HepG2 (cell line): Measurements from ENCODE around the gene SGCD. TPM values are rescaled to one million over a fixed set of nuclear protein-coding genes. Genes with fewer than 3 reads are reported as not detected.

ENCODE experiments used
- ATAC-seq: fragments of 200-7000 bp; cut with Tn5 transposase; 3 replicates; pipeline ENCODE4 v1.9.1; 2020; ENCODE audit warnings: mild to moderate bottlenecking, moderate library complexity
- BruUV-seq: library from RNA; stranded (reverse); fragments of 400-500 nt; replicated peaks from 2 replicates; lab custom pipeline; 2021; lab: Mats Ljungman, UMichigan
- CTCF ChIA-PET: fragments of 300-600 bp; formaldehyde crosslinking; extraction: SDS; loops from one replicate; lab custom pipeline; 2021; ENCODE audit warnings: low total read pairs, inconsistent platforms, low intra/inter-chr PET ratio; lab: Yijun Ruan, JAX
- POLR2A ChIA-PET: fragments of 350-600 bp; sonication (Branson Sonifier 250); formaldehyde crosslinking; loops from one replicate; lab custom pipeline; 2020; ENCODE audit warnings: antibody characterized with exemption, inconsistent platforms; lab: Yijun Ruan, JAX
- DNase-seq: peaks from one replicate; pipeline ENCODE4 v3.0.0-alpha.2; 2015; ENCODE audit warnings: low spot score
- FAIRE-seq: peaks from 3 replicates; lab custom pipeline; 2011; peaks lifted over from hg19 to GRCh38; lab: Jason Lieb, UNC
- H2AFZ ChIP-seq: one replicate; pipeline ENCODE4 v1.6.1; 2011; ENCODE audit warnings: low read length, inconsistent platforms
- H3K27ac ChIP-seq: fragments of 300-600 bp; 3 replicates; pipeline ENCODE4 v1.8.0; 2011; ENCODE audit warnings: mixed run types, mild to moderate bottlenecking, mixed read lengths, low read length, inconsistent platforms; ENCODE audit not compliant: insufficient read depth; ENCODE audit errors: extremely low read length
- H3K27me3 ChIP-seq, 2 experiments: fragments of 200-600 bp in 1 of 2; 2 replicates in 1 of 2; 3 replicates in 1 of 2; pipeline versions ENCODE4 v1.6.0 to v1.8.0; 2011; ENCODE audit warnings: low read length in 2 of 2, mild to moderate bottlenecking in 2 of 2, moderate library complexity in 2 of 2, inconsistent platforms in 1 of 2; ENCODE audit not compliant: insufficient read depth in 2 of 2, control insufficient read depth in 1 of 2
- H3K36me3 ChIP-seq, 2 experiments: fragments of 200-600 bp in 1 of 2; replicated peaks in 1 of 2; 2 replicates in 1 of 2; 3 replicates in 1 of 2; pipeline versions ENCODE4 v1.5.1 to v1.8.0; 2011; ENCODE audit warnings: low read length in 2 of 2, inconsistent platforms in 1 of 2; ENCODE audit not compliant: insufficient read depth in 2 of 2, control insufficient read depth in 1 of 2
- H3K4me1 ChIP-seq: 2 replicates; pipeline ENCODE4 v1.5.1; 2012; ENCODE audit warnings: low read length, inconsistent platforms; ENCODE audit not compliant: insufficient read depth
- H3K4me2 ChIP-seq: 2 replicates; pipeline ENCODE4 v1.6.0; 2011; ENCODE audit warnings: low read depth, low read length, inconsistent platforms
- H3K4me3 ChIP-seq, 3 experiments: fragments of 200-600 bp in 1 of 3; sonication (generic), shearing (Covaris generic) in 1 of 3; replicated peaks in 1 of 3; 2 replicates each; pipeline ENCODE4 v1.5.1; 2011 to 2016; ENCODE audit warnings: low read length in 3 of 3, inconsistent platforms in 2 of 3, low read depth in 2 of 3, mild to moderate bottlenecking in 2 of 3, control low read depth in 1 of 3, mixed read lengths in 1 of 3; ENCODE audit not compliant: insufficient read depth in 1 of 3
- H3K79me2 ChIP-seq: one replicate; pipeline ENCODE4 v1.6.1; 2011; ENCODE audit warnings: low read length, inconsistent platforms; ENCODE audit not compliant: insufficient read depth
- H3K9ac ChIP-seq: 2 replicates; pipeline ENCODE4 v1.6.0; 2011; ENCODE audit warnings: mild to moderate bottlenecking, low read depth, low read length, inconsistent platforms; ENCODE audit not compliant: insufficient read depth
- H3K9me3 ChIP-seq: 2 replicates; pipeline ENCODE4 v1.5.1; 2012; ENCODE audit warnings: mild to moderate bottlenecking, low read length
- H4K20me1 ChIP-seq: 2 replicates; pipeline ENCODE4 v1.6.0; 2011; ENCODE audit warnings: inconsistent platforms, mild to moderate bottlenecking, low read length, moderate library complexity; ENCODE audit not compliant: insufficient read depth
- AGO1 ChIP-seq: fragments of 200-400 bp; formaldehyde crosslinking; IDR thresholded peaks from 2 replicates; pipeline ENCODE4 v1.6.1; 2017; ENCODE audit warnings: mild to moderate bottlenecking, low read depth, low read length, moderate library complexity; ENCODE audit not compliant: poor library complexity, severe bottlenecking
- LRRFIP1 ChIP-seq: sonication (generic); formaldehyde crosslinking; conservative IDR thresholded peaks from 2 replicates; pipeline ENCODE4 v1.4.0; 2020; ENCODE audit warnings: missing genetic modification reagents
- TSC22D2 ChIP-seq: sonication (generic); formaldehyde crosslinking; IDR thresholded peaks from 2 replicates; pipeline ENCODE4 v1.5.1; 2020; ENCODE audit warnings: missing genetic modification reagents, mild to moderate bottlenecking, borderline replicate concordance
- ZBTB2 ChIP-seq: sonication (generic); formaldehyde crosslinking; IDR thresholded peaks from 2 replicates; pipeline ENCODE4 v1.8.0; 2022; ENCODE audit warnings: low read depth, missing genetic modification reagents
- ZBTB34 ChIP-seq: sonication (generic); formaldehyde crosslinking; IDR thresholded peaks from 2 replicates; pipeline ENCODE4 v1.8.0; 2022; ENCODE audit warnings: mild to moderate bottlenecking, missing genetic modification reagents
- ZBTB40 ChIP-seq, 2 experiments: fragments of 450-650 bp in 1 of 2; sonication (generic) in 1 of 2; formaldehyde crosslinking in 1 of 2; IDR thresholded peaks; 2 replicates each; pipeline versions ENCODE4 v1.6.1 to v1.8.0; 2016 to 2022; ENCODE audit warnings: antibody characterized with exemption in 1 of 2, mild to moderate bottlenecking in 1 of 2, missing genetic modification reagents in 1 of 2
- ZNF282 ChIP-seq: fragments of 450-650 bp; IDR thresholded peaks from 2 replicates; pipeline ENCODE4 v1.6.1; 2018; ENCODE audit not compliant: partially characterized antibody
- ZNF460 ChIP-seq: sonication (generic); formaldehyde crosslinking; IDR thresholded peaks from 2 replicates; pipeline ENCODE4 v1.5.1; 2020; ENCODE audit warnings: missing genetic modification reagents, mild to moderate bottlenecking, borderline replicate concordance
- ZNF674 ChIP-seq: sonication (generic); formaldehyde crosslinking; IDR thresholded peaks from 2 replicates; pipeline ENCODE4 v1.5.0; 2020; ENCODE audit warnings: low read depth, mild to moderate bottlenecking, missing genetic modification reagents
- ZNF678 ChIP-seq: sonication (generic); formaldehyde crosslinking; IDR thresholded peaks from 2 replicates; pipeline ENCODE4 v1.4.0; 2020; ENCODE audit warnings: mild to moderate bottlenecking, missing genetic modification reagents
- in situ Hi-C: cut with HindIII; loops from 2 replicates; pipeline ENCODE4 v1.10.0; 2017; ENCODE audit warnings: low pct_unique_long_range_greater_than_20kb; ENCODE audit not compliant: extremely low pct_ligation_motif_present
- intact Hi-C: fragments of 100-400 bp; cut with micrococcal nuclease; formaldehyde crosslinking; loops from one replicate; pipeline ENCODE4 v1.10.0; 2022; ENCODE audit not compliant: unreplicated experiment
- polyA plus RNA-seq, 8 experiments: library from polyadenylated mRNA; depleted of rRNA in 3 of 8; stranded (reverse) in 7 of 8; unstranded in 1 of 8; fragments of >200 nt; fragmentation: Illumina TruSeq in 4 of 8; extraction: Trizol in 4 of 8; gene quantifications; 2 replicates each; pipeline versions ENCODE4 v1.2.1 to v1.2.3, GENCODE V29; 2011 to 2016; ENCODE audit warnings: low read depth in 4 of 8, missing spikeins in 1 of 8, mixed read lengths in 1 of 8; ENCODE audit not compliant: insufficient read depth in 1 of 8
- total RNA-seq, 5 experiments: library from RNA; depleted of rRNA; stranded (reverse); fragments of >200 nt; fragmentation: Illumina TruSeq; extraction: Trizol; gene quantifications; 2 replicates each; pipeline ENCODE4 v1.2.3, GENCODE V29; 2016; ENCODE audit warnings: low read depth in 1 of 5

Gene SGCD
- total and polyA plus RNA-seq, 2 of the 13 experiments (the other 11 are each of a cell fraction or from before 2014, with no cell fraction given) = not detected

- Histone ChIP-seq H3K9ac (no peak overlapping the region), H4K20me1 (no peaks in the 10 kb centered on the region), H3K79me2 (no peaks in the 10 kb centered on the region), H3K36me3 (no peaks in the 10 kb centered on the region), H2AFZ (no peak overlapping the region), H3K27ac (no peak overlapping the region), H3K4me1 (no peaks in the 10 kb centered on the region), H3K4me3 (no peak overlapping the region), H3K27me3 (no peaks in the 10 kb centered on the region), H3K4me2 (no peak overlapping the region), H3K9me3 (no peaks in the 10 kb centered on the region)
- ChIA-PET POLR2A (no interaction called here), CTCF (no interaction called here)
- ATAC-seq (no peak), FAIRE-seq (no peak), DNase-seq (no peak)
- BruUV-seq = no TSS peak
- in situ Hi-C loops (no loop called here), intact Hi-C loops (no loop called here)
- TF ChIP-seq ZBTB40 (IDR thresholded peaks at IDR 0.05) (no peak), ZBTB40 (CRISPR knock-in tag; IDR thresholded peaks at IDR 0.05) (no peak), TSC22D2 (CRISPR knock-in tag) (no peak), ZNF674 (CRISPR knock-in tag) (no peak), ZBTB2 (CRISPR knock-in tag) (no peak), ZBTB34 (CRISPR knock-in tag) (no peak), LRRFIP1 (CRISPR knock-in tag) (no peak), ZNF678 (CRISPR knock-in tag) (no peak), AGO1 (no peak), ZNF282 (no peak), ZNF460 (CRISPR knock-in tag) (no peak)
These were observed 435.8 kb downstream of the SGCD start for GRCh38 chr5:156762771-156763170.
